ENCODE data around the gene PARD3.
"Not testable (repeated sequence)": the region's sequence is repeated elsewhere in the genome, so short reads cannot be mapped to it uniquely, and the experiment has no call there.

PARD3 gene

GRCh38 chr10:34444223-34445183 is 370.6 kb downstream of the PARD3 start:
- no peak for DNase-seq

GRCh38 chr10:34439386-34439785 is 375.7 kb downstream of the PARD3 start:
- DNase-seq, result not testable (repeated sequence)

GRCh38 chr10:34438741-34439140 is 376.4 kb downstream of the PARD3 start:
- DNase-seq, result no peak

GRCh38 chr10:34437906-34438305 is 377.2 kb downstream of the PARD3 start:
- no peak for DNase-seq

GRCh38 chr10:34434119-34434594 is 380.9 kb downstream of the PARD3 start:
- no peak for DNase-seq

- no peak for DNase-seq
Observed at GRCh38 chr10:34433241-34434076, 381.6 kb downstream of the PARD3 start.

GRCh38 chr10:34432589-34432988 is 382.5 kb downstream of the PARD3 start:
- DNase-seq, result no peak

GRCh38 chr10:34430685-34431084 is 384.4 kb downstream of the PARD3 start:
- DNase-seq, result no peak

- no peak for DNase-seq
Observed at GRCh38 chr10:34428501-34428900, 386.6 kb downstream of the PARD3 start.

GRCh38 chr10:34427911-34428216 is 387.2 kb downstream of the PARD3 start:
- no peak for DNase-seq

- not testable (repeated sequence) for DNase-seq
Observed at GRCh38 chr10:34427158-34427910, 387.8 kb downstream of the PARD3 start.

- DNase-seq, result not testable (repeated sequence)
Observed at GRCh38 chr10:34426538-34427157, 388.4 kb downstream of the PARD3 start.

GRCh38 chr10:34426041-34426440 is 389.1 kb downstream of the PARD3 start:
- no peak for DNase-seq

GRCh38 chr10:34423673-34424625 is 391.1 kb downstream of the PARD3 start:
- DNase-seq, result no peak

- DNase-seq, result no peak
Observed at GRCh38 chr10:34420795-34421194, 394.3 kb downstream of the PARD3 start.

GRCh38 chr10:34420273-34420672 is 394.8 kb downstream of the PARD3 start:
- DNase-seq, result no peak

- DNase-seq, result no peak
Observed at GRCh38 chr10:34415039-34415438, 400.1 kb downstream of the PARD3 start.

- DNase-seq, result no peak
Observed at GRCh38 chr10:34413756-34414587, 401.1 kb downstream of the PARD3 start.

GRCh38 chr10:34413214-34413613 is 401.9 kb downstream of the PARD3 start:
- DNase-seq, result no peak

GRCh38 chr10:34408956-34409355 is 406.1 kb downstream of the PARD3 start:
- no peak for DNase-seq
